Tongue (tissue), 2 donors: ENCODE results near the gene PTGIR. TPM values are rescaled to one million over a fixed set of nuclear protein-coding genes. Genes with fewer than 3 reads are reported as not detected.
A peak's percentile ranks its signal among the peaks of the same experiment; 100 is the strongest.

ENCODE experiments used
- DNase-seq: peaks from one replicate; pipeline ENCODE4 v3.0.0-alpha.2; 2015
- total RNA-seq: library from RNA; depleted of rRNA; stranded (reverse); fragments of >200 nt; gene quantifications from one replicate; pipeline ENCODE4 v1.2.3, GENCODE V29; 2014

Gene PTGIR
- total RNA-seq, 1 donor from 2014 or later = 4.5 TPM

GRCh38 chr19:46600384-46601317 is 24.2 kb downstream of the PTGIR start:
- DNase-seq = peak; percentile 99

DNA sequence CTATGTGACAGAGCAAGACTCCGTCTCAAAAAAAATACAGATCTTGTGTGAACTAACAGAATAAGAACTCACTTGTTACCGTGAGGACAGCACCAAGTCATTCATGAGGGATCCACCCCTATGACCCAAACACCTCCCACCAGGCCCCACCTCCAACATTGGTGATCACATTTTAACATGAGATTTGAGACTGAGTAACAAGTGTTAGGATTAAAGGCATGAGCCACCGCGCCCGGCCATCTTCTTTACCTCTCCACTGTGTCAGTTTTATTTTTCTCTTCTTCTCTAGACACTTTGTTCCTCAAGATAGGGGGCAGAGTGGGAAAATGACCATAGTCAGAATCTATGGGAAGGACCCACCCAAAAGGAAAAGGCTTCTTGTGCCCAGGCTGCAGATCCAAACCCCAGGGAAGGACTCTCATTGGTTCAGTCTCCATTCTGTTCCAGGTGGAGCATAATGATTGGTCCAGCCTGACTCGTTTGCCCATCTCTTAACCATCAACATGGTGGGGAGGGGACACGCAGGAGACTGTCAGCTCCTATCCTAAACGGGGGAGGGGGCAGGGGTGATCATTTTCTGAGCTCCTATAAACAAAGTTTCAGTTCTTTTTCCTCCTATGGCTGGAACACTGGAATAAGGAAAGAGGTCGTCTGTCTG is 25.0 kb downstream of the PTGIR start:
- DNase-seq = no peak

DNA sequence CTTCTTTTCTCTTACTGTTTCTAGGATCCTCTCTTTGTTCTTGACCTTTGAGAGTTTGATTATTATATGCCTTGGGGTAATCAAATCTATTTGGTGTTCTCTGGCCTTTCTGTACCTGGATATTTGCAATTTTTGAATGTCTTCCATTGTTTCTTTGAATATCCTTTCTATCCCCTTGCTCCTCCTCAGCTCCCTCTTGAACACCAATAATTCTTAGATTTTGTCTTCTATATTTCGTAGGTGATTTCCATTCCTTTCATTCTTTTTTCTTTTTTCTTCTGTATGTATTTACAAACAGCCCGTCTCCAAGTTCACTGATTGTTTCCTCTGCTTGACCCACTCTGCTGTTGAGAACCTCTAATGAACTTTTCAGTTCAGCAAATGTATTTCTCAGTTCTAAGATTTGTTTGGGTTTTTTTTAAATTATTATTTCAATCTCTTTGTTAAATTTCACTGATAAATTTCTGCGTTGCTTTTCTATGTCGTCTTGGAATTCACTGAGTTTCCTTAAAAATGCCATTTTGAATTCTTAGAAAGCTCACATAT is 26.4 kb downstream of the PTGIR start:
- no peak for DNase-seq

DNA sequence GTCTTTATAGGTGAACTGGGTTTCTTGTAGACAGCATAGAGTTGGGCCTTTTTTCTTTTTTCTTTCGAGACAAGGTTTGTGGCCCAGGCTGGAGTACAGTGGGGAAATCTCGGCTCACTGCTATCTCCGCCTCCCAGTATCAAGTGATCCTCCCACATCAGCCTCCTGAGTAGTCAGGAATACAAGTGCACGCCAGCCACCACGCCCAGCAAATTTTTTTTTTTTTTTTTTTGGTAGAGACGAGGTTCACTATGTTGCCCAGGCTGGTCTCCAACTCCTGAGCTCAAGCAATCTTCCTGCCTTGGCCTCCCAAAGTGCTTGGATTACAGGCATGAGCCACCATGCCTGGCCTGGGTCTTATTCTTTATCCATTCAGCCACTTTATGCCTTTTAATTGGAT is 28.9 kb downstream of the PTGIR start:
- DNase-seq = no peak

DNA sequence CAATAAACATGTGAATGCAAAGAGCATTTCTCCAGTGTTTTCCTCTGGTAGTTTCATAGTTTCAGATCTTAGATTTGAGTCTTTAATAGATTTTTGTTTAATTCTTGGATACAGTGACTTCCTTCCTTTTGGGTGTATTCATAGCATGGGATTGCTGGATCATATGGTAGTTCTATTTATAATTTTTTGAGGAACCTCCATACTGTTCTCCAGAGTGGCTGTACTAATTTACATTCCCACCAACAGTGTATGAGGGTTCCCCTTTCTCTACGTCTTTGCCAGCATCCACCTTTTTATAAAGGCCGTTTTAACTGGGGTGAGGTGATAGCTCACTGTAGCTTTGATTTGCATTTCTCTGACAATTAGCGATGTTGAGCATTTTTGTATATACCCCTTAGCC is 33.0 kb downstream of the PTGIR start:
- no peak for DNase-seq

DNA sequence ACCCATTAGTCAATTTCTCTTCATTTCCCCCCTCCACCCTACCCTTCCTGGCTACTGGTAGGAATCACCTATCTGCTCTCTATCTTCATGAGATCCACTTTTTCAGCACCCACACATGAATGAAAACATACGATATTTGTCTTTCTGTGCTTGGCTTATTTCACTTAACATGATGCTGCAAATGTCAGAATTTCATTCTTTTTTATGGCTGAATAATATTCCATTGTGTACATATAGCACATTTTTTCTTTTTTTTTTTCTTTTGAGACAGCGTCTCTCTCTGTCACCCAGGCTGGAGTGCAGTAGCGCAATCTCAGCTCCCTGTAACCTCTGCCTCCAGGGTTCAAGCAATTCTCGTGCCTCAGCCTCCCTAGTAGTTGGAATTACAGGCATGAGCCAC is 33.6 kb downstream of the PTGIR start:
- DNase-seq = no peak

DNA sequence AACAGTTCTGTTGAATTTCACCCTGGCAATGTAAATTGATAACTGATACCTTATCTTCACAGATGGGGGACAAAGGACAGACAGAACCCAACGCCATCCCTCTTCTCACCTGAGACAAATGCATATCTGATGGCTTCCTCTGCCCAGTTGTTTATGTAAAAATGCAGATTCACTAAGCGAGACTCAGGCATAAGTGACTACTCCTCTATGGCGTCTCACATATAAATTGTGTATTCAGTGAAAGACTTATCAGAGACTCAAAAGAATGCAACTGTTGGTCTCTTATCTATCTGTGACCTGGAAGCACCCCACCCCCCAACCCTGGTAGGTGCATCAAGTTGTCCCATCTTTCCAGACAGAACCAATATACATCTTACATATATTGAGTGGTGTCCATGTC is 37.0 kb downstream of the PTGIR start:
- DNase-seq = no peak

DNA sequence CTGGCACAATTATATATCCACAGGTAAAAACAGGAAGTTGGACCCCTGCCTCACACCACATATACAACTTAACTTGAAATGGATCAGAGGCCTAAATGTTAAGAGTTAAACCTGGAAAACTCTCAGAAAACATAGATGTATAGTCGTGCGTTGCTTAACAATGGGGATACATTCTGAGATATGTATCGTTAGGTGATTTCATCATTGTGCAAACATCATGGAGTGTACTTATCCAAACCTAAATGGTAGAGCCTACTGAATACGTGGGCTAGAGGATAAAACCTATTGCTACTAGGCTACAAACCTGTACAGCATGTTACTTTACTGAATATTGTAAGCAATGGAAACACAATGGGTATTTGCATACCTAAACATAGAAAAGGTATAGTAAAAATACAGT is 38.6 kb downstream of the PTGIR start:
- DNase-seq = no peak

DNA sequence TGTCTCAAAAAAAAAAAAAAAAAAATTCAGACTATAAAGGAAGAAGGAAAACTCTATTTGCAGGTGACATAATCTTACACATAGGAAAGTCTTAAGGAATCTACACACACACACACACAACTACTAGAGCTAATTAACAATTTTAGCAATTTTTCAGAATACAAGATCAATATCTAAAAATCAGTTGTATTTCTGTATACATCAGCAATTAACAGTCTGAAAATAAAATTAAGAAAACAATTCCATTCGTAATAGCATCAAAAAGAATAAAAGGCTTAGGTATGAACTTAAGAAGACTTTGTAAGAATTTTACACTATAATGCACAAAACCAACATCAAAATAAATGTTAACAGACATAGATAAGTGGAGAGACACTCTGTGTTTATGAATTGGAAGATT is 39.4 kb downstream of the PTGIR start:
- DNase-seq = no peak

DNA sequence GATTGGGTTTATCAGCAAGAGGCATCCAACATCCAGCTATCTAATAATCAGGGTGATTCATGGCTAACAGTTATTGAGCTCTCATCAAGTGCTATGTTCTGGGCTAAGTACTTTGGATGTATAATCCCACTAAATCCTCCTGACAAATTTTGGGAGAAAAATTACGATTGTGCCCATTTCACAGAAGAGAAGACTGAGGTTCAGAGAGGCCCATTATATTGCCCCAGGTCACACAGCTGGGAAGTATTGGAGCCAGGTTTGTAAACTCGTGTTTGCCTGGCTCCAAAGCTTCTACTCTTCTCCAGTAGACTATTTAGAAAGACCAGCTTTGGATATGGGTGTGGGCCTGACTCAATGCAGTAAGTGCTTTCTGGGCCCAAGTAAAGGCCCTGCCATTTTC is 44.6 kb downstream of the PTGIR start:
- DNase-seq = no peak

GRCh38 chr19:46579361-46579879 is 45.5 kb downstream of the PTGIR start:
- peak; percentile 22 for DNase-seq

GRCh38 chr19:46578450-46578849 is 46.4 kb downstream of the PTGIR start:
- no peak for DNase-seq

- DNase-seq = no peak
Observed at GRCh38 chr19:46574533-46574932, 50.4 kb downstream of the PTGIR start.

DNA sequence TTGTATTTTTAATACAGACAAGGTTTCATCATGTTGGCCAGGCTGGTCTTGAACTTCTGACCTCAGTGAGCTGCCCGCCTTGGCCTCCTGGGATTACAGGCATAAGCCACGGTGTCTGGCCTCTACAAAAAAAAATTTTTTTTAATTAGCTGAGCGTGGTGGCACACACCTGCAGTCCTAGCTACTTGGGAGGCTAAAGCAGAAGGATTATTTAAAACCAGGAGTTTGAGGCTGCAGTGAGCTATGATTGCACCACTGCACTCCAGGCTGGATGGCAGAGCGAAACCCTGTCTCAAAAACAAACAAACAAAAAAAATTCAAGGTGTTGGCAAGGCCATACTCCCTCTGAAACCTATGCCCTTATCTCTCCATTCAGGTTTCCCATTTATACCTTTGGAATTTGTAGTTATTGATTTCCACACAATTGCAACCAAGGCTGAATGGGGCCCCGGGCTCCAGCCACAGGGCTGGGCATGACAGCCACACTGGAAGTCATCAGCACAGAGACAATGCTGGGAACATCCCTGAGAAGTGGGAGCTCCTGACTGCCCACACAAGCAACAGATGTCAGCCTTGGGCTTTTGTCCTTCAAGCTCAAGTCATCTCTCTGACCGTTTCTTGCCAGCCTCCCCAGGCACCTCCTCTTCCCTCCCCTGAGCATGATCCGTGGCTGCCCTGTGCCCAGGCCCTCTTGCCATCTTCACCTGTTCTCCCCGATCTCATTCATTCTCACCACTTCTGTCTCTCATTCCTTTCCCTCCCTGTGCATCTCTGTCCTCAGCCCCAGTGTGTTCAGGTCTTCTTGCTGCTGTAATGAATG is 51.0 kb downstream of the PTGIR start:
- no peak for DNase-seq

DNA sequence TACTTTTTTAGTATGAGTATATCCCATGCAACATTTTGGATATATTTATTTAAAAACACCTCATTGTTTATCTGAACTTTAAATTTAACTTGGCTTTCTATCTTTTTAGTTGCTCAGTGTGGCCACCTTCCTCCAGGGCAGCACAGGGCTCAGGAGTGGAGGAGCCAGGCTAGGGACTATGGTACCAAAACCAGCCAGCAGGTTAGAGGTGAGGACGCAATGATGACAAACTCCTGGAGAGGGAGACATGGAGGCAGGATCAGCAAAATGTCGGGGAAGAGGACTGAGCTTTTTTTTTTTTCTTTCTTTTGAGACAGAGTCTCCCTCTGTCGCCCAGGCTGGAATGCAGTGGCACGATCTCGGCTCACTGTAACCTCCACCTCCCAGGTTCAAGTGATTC is 53.4 kb downstream of the PTGIR start:
- no peak for DNase-seq

Other genes with a start within 250 kb of the PTGIR start
- 68.8 TPM for gene CCDC8, start 211.5 kb downstream of the PTGIR start, total RNA-seq
- 0.41 TPM for gene PNMA8C, start 196.2 kb downstream of the PTGIR start, total RNA-seq
- gene PNMA8A, start 153.5 kb downstream of the PTGIR start, total RNA-seq = 47.1 TPM
- 2.6 TPM for gene PNMA8B, start 129.2 kb downstream of the PTGIR start, total RNA-seq
- gene CALM3, start 23.8 kb downstream of the PTGIR start, total RNA-seq = 141 TPM
- not detected for gene GNG8, start 11.1 kb upstream of the PTGIR start, total RNA-seq
- gene DACT3, start 36.1 kb upstream of the PTGIR start, total RNA-seq = 11.5 TPM
- 26.1 TPM for gene PRKD2, start 92.0 kb upstream of the PTGIR start, total RNA-seq
- 22.4 TPM for gene FKRP, start 121.0 kb upstream of the PTGIR start, total RNA-seq
- gene STRN4, start 121.4 kb upstream of the PTGIR start, total RNA-seq = 46.1 TPM
- gene SLC1A5, start 163.5 kb upstream of the PTGIR start, total RNA-seq = 16.4 TPM
- 43.3 TPM for gene AP2S1, start 225.8 kb upstream of the PTGIR start, total RNA-seq
- 60.1 TPM for gene ARHGAP35, start 235.9 kb upstream of the PTGIR start, total RNA-seq